HG02973 (cell line): ENCODE results near the gene ZFP57.
A peak's percentile ranks its signal among the peaks of the same experiment; 100 is the strongest.

ENCODE experiments used
- ATAC-seq: cut with Tn5 transposase; IDR thresholded peaks from one replicate; pipeline ENCODE4 v1.9.1; 2021; ENCODE audit warnings: moderate library complexity; ENCODE audit not compliant: unreplicated experiment

ZFP57 gene

DNA sequence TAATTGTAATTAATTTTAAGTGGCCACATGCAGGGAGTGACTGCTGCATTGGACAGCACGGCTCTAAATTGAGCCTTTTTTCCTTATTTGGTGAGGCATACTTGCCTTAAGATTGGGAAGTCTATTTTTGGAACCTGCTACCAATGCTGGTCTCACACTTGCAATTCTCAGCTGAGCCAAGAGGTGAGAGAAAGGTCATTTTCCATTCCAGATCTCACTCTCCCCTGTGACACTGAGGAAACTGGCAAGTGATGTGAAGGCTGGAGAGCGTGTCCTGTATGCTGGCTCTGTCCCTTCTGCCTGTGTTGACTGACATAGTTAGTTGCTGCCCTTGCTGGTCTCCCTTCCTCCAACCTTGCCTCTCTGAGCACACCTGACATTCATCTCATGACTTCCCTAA lies 24.8 kb downstream of the ZFP57 start:
- ATAC-seq: no peak

DNA sequence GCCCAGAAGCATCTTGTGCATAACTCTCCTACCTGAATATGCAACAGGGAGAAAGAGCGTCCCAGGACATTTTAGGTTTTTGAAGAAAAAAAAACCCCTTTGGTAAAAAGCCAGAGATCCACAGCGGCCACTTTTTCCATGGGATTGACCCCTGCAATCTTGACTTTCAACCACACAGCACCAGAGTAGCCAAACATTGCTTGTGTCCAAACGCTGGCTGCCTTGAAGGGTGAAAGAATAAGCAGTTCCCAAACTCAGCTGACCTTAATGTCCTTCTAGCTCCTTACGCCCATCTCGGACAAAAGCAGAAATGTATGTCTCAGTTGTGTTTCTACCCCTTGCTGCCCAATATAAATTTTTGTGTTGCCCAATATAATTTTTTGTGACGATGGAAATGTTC lies 25.3 kb downstream of the ZFP57 start:
- no peak for ATAC-seq

DNA sequence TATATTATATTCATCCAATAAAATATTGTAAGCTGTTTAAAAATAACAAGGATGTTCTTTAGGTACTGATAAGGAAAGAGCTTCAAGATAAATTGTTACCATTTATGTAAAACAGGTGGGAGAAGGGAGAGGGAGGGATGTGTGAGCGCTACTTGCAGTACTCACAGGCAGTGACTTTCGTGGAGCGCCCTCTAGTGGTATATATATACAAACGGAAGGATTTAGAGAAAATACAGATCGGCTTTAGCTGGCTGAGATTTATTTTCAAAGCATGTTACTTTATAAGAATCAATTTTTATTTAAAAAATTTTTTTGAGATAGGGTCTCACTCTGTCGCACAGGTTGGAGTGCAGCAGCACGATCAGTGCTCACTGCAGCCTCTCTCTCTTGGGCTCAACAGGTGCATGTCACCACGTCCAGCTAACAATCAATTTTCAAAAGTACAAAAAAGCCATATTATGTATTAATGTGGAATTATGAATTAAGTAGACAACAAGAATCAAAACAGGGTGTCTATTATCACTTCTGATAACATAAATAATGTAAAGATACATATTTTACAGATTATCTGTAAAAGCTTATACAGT lies 27.4 kb downstream of the ZFP57 start:
- no peak for ATAC-seq

DNA sequence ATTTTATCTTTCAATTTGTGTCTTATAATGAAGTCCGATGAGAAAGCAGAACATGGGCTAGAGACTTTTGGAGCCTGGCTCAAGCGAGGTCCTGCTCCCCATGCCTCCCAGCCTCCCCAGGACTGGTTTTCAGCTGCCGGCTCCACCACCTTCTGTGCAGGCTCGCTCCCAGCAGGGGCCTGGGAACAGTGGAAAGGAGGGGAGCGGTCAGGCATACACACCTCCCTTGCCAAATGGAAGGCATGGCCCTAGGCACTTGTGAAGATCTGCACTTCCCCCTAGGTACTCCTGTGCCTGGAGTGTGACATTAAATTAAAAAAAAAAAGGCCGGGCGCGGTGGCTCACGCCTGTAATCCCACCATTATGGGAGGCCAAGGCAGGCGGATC lies 28.8 kb downstream of the ZFP57 start:
- ATAC-seq: no peak

DNA sequence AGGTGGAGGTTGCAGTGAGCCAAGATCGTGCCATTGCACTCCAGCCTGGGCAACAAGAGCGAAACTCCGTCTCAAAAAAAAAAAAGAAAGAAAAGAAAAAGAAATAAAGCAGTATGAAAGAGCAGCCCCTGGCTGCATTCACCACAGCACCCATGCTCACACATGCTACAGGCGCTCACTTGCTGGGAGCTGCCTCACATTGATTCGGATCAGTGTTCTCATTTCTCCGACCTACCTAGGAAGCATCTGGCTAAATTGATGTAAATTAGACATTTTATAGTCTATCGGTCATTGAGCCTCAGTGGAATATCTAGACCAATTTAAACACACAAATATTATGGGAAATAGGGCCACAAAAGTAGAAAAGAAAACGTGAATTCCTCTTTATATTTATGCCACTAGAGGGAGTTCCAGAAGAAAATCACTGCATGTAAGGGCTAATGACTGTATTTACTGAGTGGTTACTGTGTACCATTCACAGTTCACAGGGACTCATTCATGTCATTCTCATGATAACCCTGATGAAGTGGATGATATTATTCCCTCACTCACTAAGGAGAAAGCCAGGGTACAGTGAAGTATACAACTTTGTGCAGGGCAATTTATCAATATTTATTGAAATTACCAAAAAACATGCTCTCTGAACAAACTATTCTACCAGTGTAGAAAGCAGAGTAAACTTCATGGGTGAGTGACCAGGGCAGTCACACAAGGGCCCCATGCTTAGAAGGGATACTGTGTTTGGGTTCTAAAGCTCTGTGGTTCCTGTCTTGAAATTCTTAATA lies 29.3 kb downstream of the ZFP57 start:
- no peak for ATAC-seq

- peak; percentile 95 for ATAC-seq
These were observed 31.0 kb downstream of the ZFP57 start for GRCh38 chr6:29649701-29650673.

GRCh38 chr6:29647927-29648642 lies 32.9 kb downstream of the ZFP57 start:
- no peak for ATAC-seq

- ATAC-seq: no peak
These were observed 39.4 kb downstream of the ZFP57 start for GRCh38 chr6:29641430-29642148.

DNA sequence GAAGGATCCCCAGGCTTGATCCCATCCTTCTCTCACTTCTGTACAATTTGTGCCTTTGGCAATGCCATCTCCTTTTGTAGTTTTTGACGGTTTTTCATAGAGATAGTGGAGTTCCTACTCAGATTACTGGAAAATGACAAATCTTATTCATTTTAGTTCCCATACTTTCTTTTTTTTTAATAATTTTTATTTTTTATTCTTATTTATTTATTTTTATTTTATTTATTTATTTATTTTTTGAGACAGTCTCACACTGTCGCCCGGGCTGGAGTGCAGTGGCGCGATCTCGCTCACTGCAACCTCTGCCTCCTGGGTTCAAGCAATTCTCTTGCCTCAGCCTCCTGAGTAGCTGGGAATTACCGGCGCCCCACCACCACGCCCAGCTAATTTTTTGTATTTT lies 43.7 kb downstream of the ZFP57 start:
- no peak for ATAC-seq

- no peak for ATAC-seq
These were observed 47.4 kb downstream of the ZFP57 start for GRCh38 chr6:29633534-29633905.

DNA sequence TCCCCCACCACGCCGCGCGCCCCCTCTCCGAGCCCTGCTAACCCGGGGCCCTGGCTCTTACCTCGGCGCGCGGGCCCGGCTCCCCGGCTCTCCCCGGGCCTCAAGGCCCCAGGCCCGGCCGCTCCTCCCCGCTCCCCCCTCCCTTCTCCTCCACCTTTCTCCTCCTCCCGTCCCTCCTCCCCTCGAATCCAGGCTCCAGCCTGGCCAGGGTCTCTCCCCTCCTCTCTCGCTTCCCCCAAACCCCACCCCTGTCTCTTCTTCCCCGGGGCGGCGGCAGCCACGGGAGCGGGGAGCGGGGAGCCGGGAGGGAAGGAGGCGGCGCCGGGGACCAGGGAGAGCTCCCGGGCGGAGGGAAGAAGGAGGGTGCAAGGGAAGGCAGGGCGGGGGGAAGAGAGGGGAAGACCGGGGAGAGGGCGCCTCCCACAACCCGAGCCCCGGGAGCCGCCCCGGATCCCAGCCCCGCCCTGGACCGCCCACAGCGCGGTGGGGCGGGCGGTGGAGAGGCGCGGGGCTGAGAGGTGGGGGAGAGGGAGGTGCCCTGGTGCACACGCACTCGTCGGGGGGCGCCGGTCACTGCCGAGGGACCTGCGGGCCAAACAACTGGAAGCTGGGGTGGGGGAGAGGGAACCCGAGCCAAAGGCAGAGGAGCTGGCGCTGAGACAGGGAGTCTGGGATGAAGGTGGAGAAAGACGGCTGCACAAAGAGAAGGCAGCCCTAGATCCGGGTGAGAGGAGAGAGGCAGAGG lies 48.0 kb downstream of the ZFP57 start, which contains the start of gene GABBR1:
TSS of gene GABBR1 (minus strand) at position 395 of the 745 bp plus-strand sequence. CDS start 798 bp downstream, outside the sequence.
- peak; percentile 61 for ATAC-seq

DNA sequence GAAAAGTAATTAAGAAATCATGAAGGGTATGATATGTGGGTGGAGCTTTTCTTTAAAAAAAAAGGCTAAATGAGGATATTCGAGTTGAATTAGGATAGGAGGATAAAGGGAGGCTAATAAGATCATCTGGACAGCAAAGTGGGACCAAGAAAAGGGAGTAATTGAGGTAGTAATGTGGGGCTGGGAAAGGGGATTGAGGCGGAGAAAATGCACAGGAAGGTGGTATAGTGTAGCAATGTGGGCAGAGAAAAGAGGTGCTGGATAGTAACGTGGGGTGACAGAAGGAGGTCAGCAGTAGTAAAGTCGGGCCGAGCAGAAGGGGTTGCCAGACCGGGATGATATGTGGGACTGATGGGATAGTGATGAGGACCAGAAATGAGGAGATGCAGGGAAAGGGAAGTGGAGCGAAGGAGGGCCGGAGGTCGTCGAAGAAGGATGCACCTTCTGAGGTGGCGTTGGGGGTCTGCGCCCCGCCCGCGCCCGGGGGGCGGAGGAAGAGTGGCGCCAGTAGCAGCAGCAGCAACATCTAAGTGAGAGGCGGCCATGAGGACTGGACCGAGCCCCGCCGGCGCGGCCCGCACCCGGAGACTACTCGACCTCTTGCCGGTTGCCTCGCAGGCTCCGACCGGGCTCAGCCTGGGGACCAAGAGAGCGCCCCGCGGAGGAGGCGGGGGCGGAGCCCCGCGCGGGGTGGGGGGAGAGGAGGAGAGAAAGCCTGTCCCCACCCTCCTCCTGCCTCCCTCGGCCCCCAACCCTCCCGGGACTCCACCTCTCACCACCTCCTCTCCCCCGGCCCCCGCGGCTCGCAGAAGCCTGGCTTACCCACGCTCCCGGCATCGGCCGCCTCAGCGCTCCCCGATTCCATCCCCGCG lies 48.9 kb downstream of the ZFP57 start:
- ATAC-seq: no peak

DNA sequence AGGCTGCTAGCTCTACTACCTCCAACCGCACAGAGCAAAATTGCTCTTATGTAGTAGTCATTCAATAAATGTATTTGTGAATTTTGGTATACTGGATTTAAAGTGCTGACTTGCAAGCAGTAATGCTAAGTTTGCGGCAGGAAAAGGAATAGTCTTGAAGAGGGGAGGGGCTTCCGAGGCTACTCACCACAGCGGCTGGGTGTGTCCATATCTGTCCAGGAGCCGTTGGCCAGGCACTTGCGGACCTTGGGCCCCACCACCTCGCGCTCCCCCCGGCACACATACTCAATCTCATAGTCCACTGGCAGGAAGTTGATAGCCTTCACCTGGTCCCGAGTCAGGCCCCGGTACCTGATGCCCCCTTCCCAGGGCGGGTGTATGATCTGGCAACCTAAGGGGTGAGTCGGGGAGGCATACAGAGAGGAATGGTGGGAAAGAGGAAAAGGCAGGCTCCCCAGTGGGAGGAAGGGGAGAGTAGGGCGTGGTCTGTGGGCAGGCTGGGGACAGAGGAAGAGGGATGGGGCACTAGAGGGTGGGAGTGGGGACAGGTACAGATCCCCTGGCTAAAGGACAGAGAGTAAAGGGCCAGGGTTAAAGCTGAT lies 49.6 kb downstream of the ZFP57 start:
- ATAC-seq: no peak

DNA sequence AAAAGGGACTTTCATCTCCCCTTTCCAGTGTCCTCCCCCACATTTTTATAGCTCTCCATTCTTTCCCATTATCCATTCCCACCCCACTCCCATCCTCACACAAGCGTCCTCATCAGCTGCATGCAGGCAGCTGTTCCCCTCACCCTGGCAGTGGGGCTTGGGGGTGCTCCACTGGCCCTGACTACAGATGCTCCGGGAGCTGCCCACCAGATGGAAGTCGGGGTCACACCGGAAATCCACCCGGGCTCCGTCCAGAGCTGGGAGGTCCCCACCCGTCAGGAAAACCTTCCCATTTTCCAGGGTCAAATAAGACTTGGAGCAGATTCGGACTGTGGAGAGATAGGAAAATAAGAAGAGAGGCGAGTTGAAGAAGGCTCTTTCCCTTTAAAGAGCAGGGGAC lies 50.6 kb downstream of the ZFP57 start:
- ATAC-seq: no peak

- no peak for ATAC-seq
These were observed 51.4 kb downstream of the ZFP57 start for GRCh38 chr6:29629571-29629970.

DNA sequence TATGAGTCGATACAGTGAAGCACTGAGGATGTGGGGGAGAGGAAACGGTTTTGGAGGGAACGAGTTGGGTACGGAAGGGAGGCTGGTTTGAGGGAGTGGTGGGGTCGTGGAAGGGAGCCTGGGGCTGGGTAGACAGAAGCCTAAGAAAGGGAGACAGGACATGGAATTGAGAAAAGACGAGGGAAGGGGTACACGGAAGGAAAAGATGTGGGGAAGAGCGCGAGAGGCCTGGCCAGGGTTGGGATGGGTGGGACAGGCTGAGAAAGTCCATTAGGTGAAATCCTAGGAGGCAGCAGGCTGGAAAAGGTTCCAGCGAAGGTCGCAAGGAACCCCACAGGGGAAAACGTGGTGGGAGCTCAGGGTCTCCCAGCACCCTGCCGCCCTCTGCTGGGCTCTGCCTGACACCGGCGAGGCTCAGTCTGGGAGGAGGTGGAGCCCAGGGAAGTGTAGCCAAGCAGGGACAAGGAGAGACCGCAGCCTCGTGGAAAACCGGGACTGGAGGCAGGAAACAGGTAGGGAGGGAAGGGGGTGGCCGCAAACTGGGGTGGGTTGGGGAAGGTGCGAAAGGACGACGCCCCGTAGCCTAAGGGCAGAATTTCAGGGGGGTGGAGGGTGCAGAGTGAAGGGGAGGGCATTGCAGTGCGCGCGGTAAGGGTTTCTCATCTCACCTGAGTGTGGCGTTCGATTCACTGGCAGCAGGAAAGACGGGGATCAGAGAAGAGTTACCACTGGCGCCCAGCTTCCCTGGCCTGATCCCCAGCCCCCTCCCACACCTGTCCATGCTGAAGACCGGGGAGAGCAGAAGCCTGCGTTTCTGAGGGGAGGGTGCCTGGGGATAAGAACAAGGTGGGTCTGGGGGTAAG lies 52.3 kb downstream of the ZFP57 start:
- no peak for ATAC-seq

GRCh38 chr6:29627755-29628418 lies 53.1 kb downstream of the ZFP57 start:
- ATAC-seq: no peak
